ENCODE measurements around the gene SLC7A1.

GRCh38 chr13:29516012-29516411, 79.5 kb downstream of the SLC7A1 start:
- no peak for TF ChIP-seq EZH2 (IDR thresholded peaks at IDR 0.05; ENCODE audit: borderline replicate concordance, low read length)
- TF ChIP-seq CTCF (IDR thresholded peaks at IDR 0.05; ENCODE audit: low read length) = no peak
